ENCODE data around the gene SLC26A6.

Gene SLC26A6

GRCh38 chr3:48598323-48599076 lies 36.8 kb downstream of the SLC26A6 start:
- no peak for DNase-seq

- no peak for DNase-seq
These were observed 37.9 kb downstream of the SLC26A6 start for GRCh38 chr3:48597408-48597800.

GRCh38 chr3:48596676-48597407 lies 38.4 kb downstream of the SLC26A6 start:
- no peak for DNase-seq

GRCh38 chr3:48596157-48596556 lies 39.1 kb downstream of the SLC26A6 start:
- DNase-seq, result no peak

GRCh38 chr3:48595526-48596121 lies 39.6 kb downstream of the SLC26A6 start:
- DNase-seq, result no peak

GRCh38 chr3:48595075-48595525 lies 40.2 kb downstream of the SLC26A6 start, which contains the start of gene COL7A1:
Gene COL7A1, minus strand, starts transcription at chr3:48595329. Its CDS starts 170 bp downstream, at chr3:48595159.
- DNase-seq, result no peak

- no peak for DNase-seq
These were observed 40.7 kb downstream of the SLC26A6 start for GRCh38 chr3:48594417-48595049.

GRCh38 chr3:48593337-48593736 lies 41.9 kb downstream of the SLC26A6 start:
- no peak for DNase-seq

GRCh38 chr3:48592519-48593087 lies 42.7 kb downstream of the SLC26A6 start:
- DNase-seq, result no peak

GRCh38 chr3:48591886-48592518 lies 43.3 kb downstream of the SLC26A6 start:
- no peak for DNase-seq

GRCh38 chr3:48591436-48591835 lies 43.8 kb downstream of the SLC26A6 start:
- no peak for DNase-seq

GRCh38 chr3:48588230-48588629 lies 47.0 kb downstream of the SLC26A6 start:
- DNase-seq, result no peak

- DNase-seq, result no peak
These were observed 47.6 kb downstream of the SLC26A6 start for GRCh38 chr3:48587686-48588085.

- no peak for DNase-seq
These were observed 49.9 kb downstream of the SLC26A6 start for GRCh38 chr3:48585411-48585810.

GRCh38 chr3:48584836-48585235 lies 50.4 kb downstream of the SLC26A6 start:
- no peak for DNase-seq

- no peak for DNase-seq
These were observed 53.4 kb downstream of the SLC26A6 start for GRCh38 chr3:48581621-48582481.

GRCh38 chr3:48576647-48577046 lies 58.6 kb downstream of the SLC26A6 start:
- DNase-seq, result no peak
